GM12874 (cell line): ENCODE data around the gene R3HDM4.

Experiments used
- TF ChIP-seq, protein P1 (sequence below): IDR thresholded peaks from 2 replicates; pipeline ENCODE4 v1.5.1; 2011; ENCODE audit warnings: low read depth, mild to moderate bottlenecking, control low read depth, low read length, moderate library complexity; ENCODE audit not compliant: insufficient read depth

The R3HDM4 gene

DNA sequence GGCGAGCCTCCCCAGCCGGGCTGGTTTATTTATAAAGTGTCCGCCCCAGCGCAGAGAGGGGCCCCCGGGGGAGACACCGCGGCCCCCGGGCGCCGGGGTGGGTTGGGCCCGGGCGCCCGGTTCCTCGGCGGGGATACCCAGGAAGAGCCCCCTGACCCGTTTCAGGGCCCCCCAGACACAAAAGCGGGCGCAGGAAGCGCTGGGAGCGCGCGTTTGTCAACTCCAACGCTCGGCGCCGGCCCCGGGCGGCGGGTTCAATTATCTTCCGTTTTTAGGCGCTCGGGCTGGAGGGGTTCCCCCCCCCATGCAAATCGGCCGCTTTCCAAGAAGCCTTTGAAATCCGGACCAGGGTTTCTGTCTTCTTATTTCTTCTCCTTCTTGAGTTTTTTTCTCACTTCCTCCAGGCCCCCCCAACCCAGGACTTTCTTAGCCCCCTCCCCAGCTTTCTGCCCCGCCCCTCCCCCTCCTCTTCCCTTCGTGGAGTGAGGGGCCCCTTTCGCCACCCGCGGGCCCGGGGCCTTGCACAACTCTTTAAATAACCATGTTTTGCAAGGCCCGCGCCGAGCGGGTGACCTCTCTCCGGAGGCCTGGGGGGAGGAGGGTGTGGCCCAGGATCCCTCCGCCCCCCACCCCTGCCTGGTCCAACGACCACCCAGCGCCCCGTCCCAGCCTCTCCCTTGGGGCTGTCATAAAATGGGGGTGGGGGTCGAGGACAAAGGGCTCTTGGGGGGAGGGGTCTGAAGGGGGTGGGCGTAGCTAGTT, 13.8 kb upstream of the R3HDM4 start:
- TF ChIP-seq, protein P1, sequence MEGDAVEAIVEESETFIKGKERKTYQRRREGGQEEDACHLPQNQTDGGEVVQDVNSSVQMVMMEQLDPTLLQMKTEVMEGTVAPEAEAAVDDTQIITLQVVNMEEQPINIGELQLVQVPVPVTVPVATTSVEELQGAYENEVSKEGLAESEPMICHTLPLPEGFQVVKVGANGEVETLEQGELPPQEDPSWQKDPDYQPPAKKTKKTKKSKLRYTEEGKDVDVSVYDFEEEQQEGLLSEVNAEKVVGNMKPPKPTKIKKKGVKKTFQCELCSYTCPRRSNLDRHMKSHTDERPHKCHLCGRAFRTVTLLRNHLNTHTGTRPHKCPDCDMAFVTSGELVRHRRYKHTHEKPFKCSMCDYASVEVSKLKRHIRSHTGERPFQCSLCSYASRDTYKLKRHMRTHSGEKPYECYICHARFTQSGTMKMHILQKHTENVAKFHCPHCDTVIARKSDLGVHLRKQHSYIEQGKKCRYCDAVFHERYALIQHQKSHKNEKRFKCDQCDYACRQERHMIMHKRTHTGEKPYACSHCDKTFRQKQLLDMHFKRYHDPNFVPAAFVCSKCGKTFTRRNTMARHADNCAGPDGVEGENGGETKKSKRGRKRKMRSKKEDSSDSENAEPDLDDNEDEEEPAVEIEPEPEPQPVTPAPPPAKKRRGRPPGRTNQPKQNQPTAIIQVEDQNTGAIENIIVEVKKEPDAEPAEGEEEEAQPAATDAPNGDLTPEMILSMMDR = no peak

GRCh38 chr19:926323-926588, 13.2 kb upstream of the R3HDM4 start:
- TF ChIP-seq, protein P1 = no peak

DNA sequence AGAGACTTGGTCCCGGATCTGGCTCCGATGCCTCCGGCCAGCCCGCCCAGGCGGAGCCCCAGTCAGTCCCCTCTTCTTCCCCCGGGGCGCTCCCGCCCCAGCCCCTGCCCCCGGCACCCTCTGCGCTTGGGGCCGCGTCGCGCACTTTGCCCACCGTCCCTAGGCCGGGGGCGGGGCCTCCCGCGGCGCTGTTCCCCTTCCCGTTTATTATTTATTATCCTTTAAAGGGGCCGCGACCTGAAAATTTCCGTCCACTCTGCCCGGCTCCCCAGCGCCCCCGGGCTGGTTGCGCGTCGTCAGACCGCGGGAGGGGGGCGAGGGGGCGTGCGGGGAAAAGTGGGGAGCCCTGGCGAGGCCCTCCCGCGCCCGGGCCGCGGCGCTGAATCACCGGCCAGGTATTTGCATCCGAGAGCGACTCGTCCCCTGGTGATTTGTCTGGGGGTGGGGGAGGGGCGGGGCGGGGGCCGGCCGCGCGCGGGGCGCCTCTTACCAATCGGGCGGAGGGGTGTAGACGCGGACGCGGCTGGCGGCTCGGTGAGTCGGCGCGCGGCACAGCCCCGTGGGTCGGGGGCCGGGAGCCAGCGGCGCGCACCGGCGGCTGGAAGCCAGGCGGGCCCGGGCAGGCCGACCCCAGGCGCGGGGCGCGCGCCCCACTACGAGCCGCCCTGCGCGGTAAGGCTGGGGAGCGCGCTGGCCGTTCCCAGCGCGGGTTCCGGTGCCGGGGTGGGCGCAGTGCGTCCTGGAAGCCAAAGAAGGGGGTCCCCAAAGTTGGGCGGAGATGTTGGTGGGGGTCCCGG, 12.7 kb upstream of the R3HDM4 start, which contains the start of gene ARID3A:
Gene ARID3A, plus strand, starts transcription at position 510 of the 797 bp plus-strand sequence. CDS start 3,494 bp downstream, outside the sequence.
- TF ChIP-seq, protein P1 = 0 out of 2 replicates have a peak, but pooled peaks have one; percentile 3

GRCh38 chr19:925087-925525, 12.1 kb upstream of the R3HDM4 start:
- TF ChIP-seq, protein P1 = no peak

DNA sequence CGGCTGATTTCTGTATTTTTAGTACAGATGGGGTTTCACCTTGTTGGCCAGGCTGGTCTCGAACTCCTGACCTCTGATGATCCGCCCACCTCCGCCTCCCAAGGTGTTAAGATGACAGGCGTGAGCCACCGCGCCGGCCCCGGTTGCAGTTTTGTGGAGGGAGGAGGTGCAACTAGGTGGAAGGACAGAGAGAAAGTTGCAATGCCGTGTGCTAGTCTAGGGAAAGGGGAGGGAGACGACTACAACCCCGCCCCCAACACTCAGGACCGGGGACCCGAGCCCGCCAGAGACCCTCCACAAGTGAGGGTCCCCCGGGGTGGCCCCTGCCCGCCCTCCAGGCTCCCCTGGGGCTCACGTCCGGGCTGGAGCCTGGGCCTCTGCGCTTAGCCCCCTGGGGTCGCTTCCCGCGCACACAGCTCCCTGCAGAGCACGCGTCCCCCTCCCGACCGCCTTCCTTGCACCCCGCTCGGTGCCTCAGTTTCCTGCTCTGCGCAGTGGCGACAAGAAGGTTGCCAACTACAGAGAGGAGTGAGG, 11.6 kb upstream of the R3HDM4 start:
- TF ChIP-seq, protein P1 = no peak

DNA sequence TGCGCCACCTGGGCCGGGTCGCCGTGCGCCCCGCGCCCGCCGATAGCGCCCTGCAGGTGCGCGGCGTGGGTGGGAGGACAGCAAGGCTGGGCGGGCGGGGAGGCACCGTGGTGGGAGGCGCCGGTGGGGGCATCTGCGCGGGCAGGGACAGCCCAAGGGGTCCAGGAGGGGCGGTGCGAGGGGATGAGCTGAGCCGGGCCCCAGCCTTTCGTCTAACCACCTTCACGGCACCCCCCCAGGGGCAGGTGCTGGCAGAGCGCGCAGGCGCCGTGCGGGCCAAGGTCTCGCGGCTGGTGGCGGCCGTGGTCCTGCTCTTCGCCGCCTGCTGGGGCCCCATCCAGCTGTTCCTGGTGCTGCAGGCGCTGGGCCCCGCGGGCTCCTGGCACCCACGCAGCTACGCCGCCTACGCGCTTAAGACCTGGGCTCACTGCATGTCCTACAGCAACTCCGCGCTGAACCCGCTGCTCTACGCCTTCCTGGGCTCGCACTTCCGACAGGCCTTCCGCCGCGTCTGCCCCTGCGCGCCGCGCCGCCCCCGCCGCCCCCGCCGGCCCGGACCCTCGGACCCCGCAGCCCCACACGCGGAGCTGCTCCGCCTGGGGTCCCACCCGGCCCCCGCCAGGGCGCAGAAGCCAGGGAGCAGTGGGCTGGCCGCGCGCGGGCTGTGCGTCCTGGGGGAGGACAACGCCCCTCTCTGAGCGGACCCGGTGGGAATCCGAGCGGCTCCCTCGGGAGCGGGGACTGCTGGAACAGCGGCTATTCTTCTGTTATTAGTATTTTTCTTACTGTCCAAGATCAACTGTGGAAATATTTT, 7.2 kb upstream of the R3HDM4 start:
- TF ChIP-seq, protein P1 = no peak
